SK-N-SH treated with all-trans-retinoic acid at 6 μM for 48 hours (cell line): Measurements from ENCODE around the gene HES5.

Experiments
- ATAC-seq: fragments of 200-7000 bp; cut with Tn5 transposase; 3 replicates; pipeline ENCODE4 v1.9.1; 2020; ENCODE audit warnings: mild to moderate bottlenecking, moderate library complexity
- BACH2 ChIP-seq: fragments of 250-450 bp; sonication (Bioruptor Pico); IDR thresholded peaks from 2 replicates; pipeline ENCODE4 v1.9.0; 2021; ENCODE audit warnings: mild to moderate bottlenecking, borderline replicate concordance
- CSDC2 ChIP-seq: fragments of 250-450 bp; sonication (Bioruptor Pico); IDR thresholded peaks from 2 replicates; pipeline ENCODE4 v1.5.0; 2020; ENCODE audit warnings: mild to moderate bottlenecking, moderate library complexity
- CSRNP3 ChIP-seq: fragments of 250-450 bp; sonication (Bioruptor Pico); IDR thresholded peaks from 2 replicates; pipeline ENCODE4 v1.5.1; 2021; ENCODE audit warnings: mild to moderate bottlenecking, moderate library complexity
- ESRRG ChIP-seq: fragments of 250-450 bp; sonication (Bioruptor Pico); IDR thresholded peaks from 2 replicates; pipeline ENCODE4 v1.6.1; 2021; ENCODE audit warnings: mild to moderate bottlenecking
- GLIS3 ChIP-seq: fragments of 250-450 bp; sonication (Bioruptor Pico); IDR thresholded peaks from 2 replicates; pipeline ENCODE4 v1.5.0; 2020; ENCODE audit warnings: mild to moderate bottlenecking, moderate library complexity
- ISL1 ChIP-seq: fragments of 250-450 bp; sonication (Bioruptor Pico); IDR thresholded peaks from 2 replicates; pipeline ENCODE4 v2.1.2; 2022; ENCODE audit warnings: mild to moderate bottlenecking, moderate library complexity
- OSR1 ChIP-seq: fragments of 250-450 bp; sonication (Bioruptor Pico); IDR thresholded peaks from 2 replicates; pipeline ENCODE4 v1.8.0; 2022; ENCODE audit warnings: moderate library complexity, mild to moderate bottlenecking, inconsistent platforms
- POU6F1 ChIP-seq: fragments of 250-450 bp; sonication (Bioruptor Pico); IDR thresholded peaks from 2 replicates; pipeline ENCODE4 v1.8.0; 2021; ENCODE audit warnings: low read depth, mild to moderate bottlenecking, moderate library complexity, borderline replicate concordance
- PPARA ChIP-seq: fragments of 250-450 bp; sonication (Bioruptor Pico); IDR thresholded peaks from 2 replicates; pipeline ENCODE4 v1.5.0; 2020; ENCODE audit warnings: mild to moderate bottlenecking, borderline replicate concordance
- RARB ChIP-seq: fragments of 250-450 bp; sonication (Bioruptor Pico); IDR thresholded peaks from 2 replicates; pipeline ENCODE4 v1.8.0; 2021; ENCODE audit warnings: mild to moderate bottlenecking, moderate library complexity
- SNAI2 ChIP-seq: fragments of 250-450 bp; sonication (Bioruptor Pico); IDR thresholded peaks from 2 replicates; pipeline ENCODE4 v1.5.0; 2020; ENCODE audit warnings: mild to moderate bottlenecking, moderate library complexity
- TCF4 ChIP-seq: fragments of 250-450 bp; sonication (Bioruptor Pico); IDR thresholded peaks from 2 replicates; pipeline ENCODE4 v1.8.0; 2021; ENCODE audit warnings: mild to moderate bottlenecking, moderate library complexity, borderline replicate concordance
- TOX ChIP-seq: fragments of 250-450 bp; sonication (Bioruptor Pico); IDR thresholded peaks from 2 replicates; pipeline ENCODE4 v1.8.0; 2021; ENCODE audit warnings: mild to moderate bottlenecking, moderate library complexity, borderline replicate concordance
- TSHZ2 ChIP-seq: fragments of 250-450 bp; sonication (Bioruptor Pico); IDR thresholded peaks from 2 replicates; pipeline ENCODE4 v1.5.0; 2020; ENCODE audit warnings: mild to moderate bottlenecking, moderate library complexity
- ZC3H10 ChIP-seq: fragments of 250-450 bp; sonication (Bioruptor Pico); IDR thresholded peaks from 2 replicates; pipeline ENCODE4 v1.5.1; 2021; ENCODE audit warnings: mild to moderate bottlenecking, moderate library complexity
- ZFP3 ChIP-seq: fragments of 250-450 bp; sonication (Bioruptor Pico); IDR thresholded peaks from 2 replicates; pipeline ENCODE4 v1.5.0; 2020; ENCODE audit warnings: mild to moderate bottlenecking, moderate library complexity
- ZFP30 ChIP-seq: fragments of 450-650 bp; formaldehyde crosslinking; IDR thresholded peaks from 2 replicates; pipeline ENCODE4 v1.5.0; 2022; ENCODE audit warnings: mild to moderate bottlenecking, moderate library complexity
- ZNF565 ChIP-seq: fragments of 450-650 bp; formaldehyde crosslinking; conservative IDR thresholded peaks from 2 replicates; pipeline ENCODE4 v1.5.0; 2020; ENCODE audit warnings: low read depth, mild to moderate bottlenecking, moderate library complexity
- ZNF70 ChIP-seq: fragments of 450-650 bp; formaldehyde crosslinking; IDR thresholded peaks from 2 replicates; pipeline ENCODE4 v1.5.0; 2020; ENCODE audit warnings: mild to moderate bottlenecking, moderate library complexity
- ZNF8 ChIP-seq: fragments of 450-650 bp; formaldehyde crosslinking; IDR thresholded peaks from 2 replicates; pipeline ENCODE4 v1.5.0; 2020; ENCODE audit warnings: mild to moderate bottlenecking, moderate library complexity
- TF ChIP-seq, protein P1 (sequence below): fragments of 250-450 bp; sonication (Bioruptor Pico); IDR thresholded peaks from 2 replicates; pipeline ENCODE4 v1.5.1; 2020; ENCODE audit warnings: low read depth, mild to moderate bottlenecking, moderate library complexity

The HES5 gene

GRCh38 chr1:2506901-2507565 is 23.0 kb downstream of the HES5 start (continued):
- TF ChIP-seq SNAI2 (no peak), TOX (CRISPR knock-in tag) (no peak), OSR1 (CRISPR knock-in tag) (no peak), BACH2 (CRISPR knock-in tag) (no peak), ESRRG (CRISPR knock-in tag) (no peak)

GRCh38 chr1:2506007-2506860 is 23.8 kb downstream of the HES5 start:
- TF ChIP-seq ZNF70 (no peak), PPARA (CRISPR knock-in tag) (no peak), TOX (CRISPR knock-in tag) (no peak), GLIS3 (CRISPR knock-in tag) (no peak), ZNF8 (CRISPR knock-in tag) (no peak), CSRNP3 (CRISPR knock-in tag) (no peak), ZFP3 (no peak), TCF4 (CRISPR knock-in tag) (no peak), POU6F1 (CRISPR knock-in tag) (no peak), ESRRG (CRISPR knock-in tag) (no peak), TSHZ2 (CRISPR knock-in tag) (no peak), ZFP30 (CRISPR knock-in tag) (no peak)

GRCh38 chr1:2505461-2505994 is 24.5 kb downstream of the HES5 start:
- TF ChIP-seq, protein P1, sequence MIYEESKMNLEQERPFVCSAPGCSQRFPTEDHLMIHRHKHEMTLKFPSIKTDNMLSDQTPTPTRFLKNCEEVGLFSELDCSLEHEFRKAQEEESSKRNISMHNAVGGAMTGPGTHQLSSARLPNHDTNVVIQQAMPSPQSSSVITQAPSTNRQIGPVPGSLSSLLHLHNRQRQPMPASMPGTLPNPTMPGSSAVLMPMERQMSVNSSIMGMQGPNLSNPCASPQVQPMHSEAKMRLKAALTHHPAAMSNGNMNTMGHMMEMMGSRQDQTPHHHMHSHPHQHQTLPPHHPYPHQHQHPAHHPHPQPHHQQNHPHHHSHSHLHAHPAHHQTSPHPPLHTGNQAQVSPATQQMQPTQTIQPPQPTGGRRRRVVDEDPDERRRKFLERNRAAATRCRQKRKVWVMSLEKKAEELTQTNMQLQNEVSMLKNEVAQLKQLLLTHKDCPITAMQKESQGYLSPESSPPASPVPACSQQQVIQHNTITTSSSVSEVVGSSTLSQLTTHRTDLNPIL, result no peak
- TF ChIP-seq ZC3H10 (CRISPR knock-in tag) (no peak), ZNF565 (CRISPR knock-in tag) (no peak), GLIS3 (CRISPR knock-in tag) (no peak), ZNF70 (no peak), TOX (CRISPR knock-in tag) (no peak), ZFP30 (CRISPR knock-in tag) (no peak), RARB (CRISPR knock-in tag) (no peak), SNAI2 (no peak), CSDC2 (CRISPR knock-in tag) (no peak), TSHZ2 (CRISPR knock-in tag) (no peak), POU6F1 (CRISPR knock-in tag) (no peak), OSR1 (CRISPR knock-in tag) (no peak), ISL1 (no peak)
- peak; percentile 15 for ATAC-seq

More at GRCh38 chr1:2506007-2506860, 23.8 kb downstream of the HES5 start:
- ATAC-seq, result peak; percentile 4
